Endothelial cell of umbilical vein (primary cell): ENCODE data around the gene CELSR2. TPM values are rescaled to one million over a fixed set of nuclear protein-coding genes. Genes with fewer than 3 reads are reported as not detected.

Source experiments
- BruUV-seq: library from RNA; stranded (reverse); fragments of 400-500 nt; replicated peaks from 2 replicates; lab custom pipeline; 2021; lab: Mats Ljungman, UMichigan
- CTCF ChIA-PET: fragments of 300-600, 350-600 bp; sonication (Branson Sonifier 250); formaldehyde crosslinking; loops from one replicate; lab custom pipeline; 2021; ENCODE audit warnings: antibody characterized with exemption, inconsistent platforms; lab: Charles Lee
- POLR2A ChIA-PET: fragments of 300-600, 350-600 bp; sonication (Branson Sonifier 250); formaldehyde crosslinking; loops from one replicate; lab custom pipeline; 2021; ENCODE audit warnings: antibody characterized with exemption, inconsistent platforms; lab: Charles Lee
- DNase-seq: peaks from one replicate; pipeline ENCODE4 v3.0.0-alpha.2; 2011; ENCODE audit warnings: low read depth, low spot score
- FAIRE-seq: peaks from 2 replicates; lab custom pipeline; 2011; peaks lifted over from hg19 to GRCh38; lab: Jason Lieb, UNC
- H2AFZ ChIP-seq: 2 replicates; pipeline ENCODE4 v1.6.0; 2012; ENCODE audit warnings: low read depth, low read length, control low read depth, inconsistent platforms
- H3K27ac ChIP-seq: 2 replicates; pipeline ENCODE4 v1.5.1; 2011; ENCODE audit warnings: low read depth, mild to moderate bottlenecking, control low read depth, low read length, moderate library complexity; ENCODE audit not compliant: insufficient read depth
- H3K27me3 ChIP-seq, 2 experiments: 2 replicates each; pipeline versions ENCODE4 v1.6.0 to v1.6.1; 2011; ENCODE audit warnings: low read length in 2 of 2, mixed read lengths in 1 of 2; ENCODE audit not compliant: control insufficient read depth in 2 of 2, insufficient read depth in 2 of 2
- H3K36me3 ChIP-seq, 2 experiments: 2 replicates in 1 of 2; 3 replicates in 1 of 2; pipeline ENCODE4 v1.5.1; 2011; ENCODE audit warnings: low read length in 2 of 2, mild to moderate bottlenecking in 1 of 2, moderate library complexity in 1 of 2; ENCODE audit not compliant: control insufficient read depth in 2 of 2, insufficient read depth in 2 of 2; ENCODE audit errors: extremely low read depth in 1 of 2
- H3K4me1 ChIP-seq: 3 replicates; pipeline ENCODE4 v1.5.1; 2011; ENCODE audit warnings: mild to moderate bottlenecking, low read length; ENCODE audit not compliant: control insufficient read depth, insufficient read depth; ENCODE audit errors: extremely low read depth
- H3K4me2 ChIP-seq: 2 replicates; pipeline ENCODE4 v1.6.1; 2011; ENCODE audit warnings: low read length, control low read depth, mixed read lengths; ENCODE audit not compliant: insufficient read depth
- H3K4me3 ChIP-seq, 3 experiments: fragments of 200-600 bp in 1 of 3; sonication (generic), shearing (Covaris generic) in 1 of 3; replicated peaks in 1 of 3; 2 replicates each; pipeline ENCODE4 v1.5.1; 2011 to 2016; ENCODE audit warnings: control low read depth in 3 of 3, low read length in 3 of 3, mild to moderate bottlenecking in 2 of 3, inconsistent platforms in 1 of 3, low read depth in 1 of 3, moderate library complexity in 1 of 3; ENCODE audit not compliant: insufficient read depth in 1 of 3
- H3K79me2 ChIP-seq: 2 replicates; pipeline ENCODE4 v1.6.0; 2012; ENCODE audit warnings: low read length, inconsistent platforms; ENCODE audit not compliant: control insufficient read depth, insufficient read depth
- H3K9ac ChIP-seq: replicated peaks from 2 replicates; pipeline ENCODE3; 2011; ENCODE audit warnings: low read length, control low read depth; ENCODE audit not compliant: insufficient read depth; ENCODE audit errors: extremely low read depth
- H3K9me1 ChIP-seq: replicated peaks from 3 replicates; pipeline ENCODE4 v1.6.0; 2011; ENCODE audit warnings: mild to moderate bottlenecking, low read length; ENCODE audit not compliant: control insufficient read depth, insufficient read depth; ENCODE audit errors: extremely low read depth
- H3K9me3 ChIP-seq: replicated peaks from 2 replicates; pipeline ENCODE4 v1.5.1; 2012; ENCODE audit warnings: low read length, inconsistent platforms; ENCODE audit not compliant: control insufficient read depth, insufficient read depth
- H4K20me1 ChIP-seq: replicated peaks from 2 replicates; pipeline ENCODE3; 2011; ENCODE audit warnings: mild to moderate bottlenecking, low read length; ENCODE audit not compliant: control insufficient read depth, insufficient read depth; ENCODE audit errors: extremely low read depth
- EZH2 ChIP-seq: IDR thresholded peaks from 2 replicates; pipeline ENCODE4 v1.6.1; 2012; ENCODE audit warnings: borderline replicate concordance, low read depth, mild to moderate bottlenecking, moderate library complexity, low read length, inconsistent platforms; ENCODE audit not compliant: severe bottlenecking
- FOS ChIP-seq: IDR thresholded peaks from 2 replicates; pipeline ENCODE4 v1.6.1; 2011; ENCODE audit warnings: mild to moderate bottlenecking, low read length, moderate library complexity, borderline replicate concordance; ENCODE audit not compliant: insufficient read depth
- GATA2 ChIP-seq: IDR thresholded peaks from 2 replicates; pipeline ENCODE4 v1.7.0; 2011; ENCODE audit warnings: low read depth, mild to moderate bottlenecking, moderate library complexity, mixed read lengths, low read length; ENCODE audit not compliant: insufficient read length, insufficient read depth
- JUN ChIP-seq: IDR thresholded peaks from 2 replicates; pipeline ENCODE4 v1.6.1; 2011; ENCODE audit warnings: borderline replicate concordance, low read depth; ENCODE audit not compliant: insufficient read length, insufficient read depth
- MYC ChIP-seq: IDR thresholded peaks from one replicate; pipeline ENCODE4 v1.6.1; 2011; ENCODE audit warnings: mild to moderate bottlenecking, low read depth, low read length
- POLR2A ChIP-seq: IDR thresholded peaks from 2 replicates; pipeline ENCODE4 v1.6.1; 2012; ENCODE audit warnings: low read depth, mild to moderate bottlenecking, control low read depth, low read length
- POLR2AphosphoS5 ChIP-seq: IDR thresholded peaks from 2 replicates; pipeline ENCODE4 v1.6.1; 2012; ENCODE audit warnings: low read depth, mild to moderate bottlenecking, control low read depth, low read length, moderate library complexity; ENCODE audit not compliant: insufficient read depth
- dilution Hi-C: fragments of 300-500 bp; cut with MboI; formaldehyde crosslinking; loops from one replicate; pipeline ENCODE4 v1.15.0; 2019; ENCODE audit warnings: low sequenced_read_pairs; ENCODE audit not compliant: extremely low pct_ligation_motif_present
- intact Hi-C: fragments of 100-400 bp; cut with micrococcal nuclease; formaldehyde crosslinking; loops from one replicate; pipeline ENCODE4 v1.10.0; 2022
- polyA plus RNA-seq, 4 experiments: library from polyadenylated mRNA; depleted of rRNA in 3 of 4; stranded (reverse) in 3 of 4; unstranded in 1 of 4; fragments of >200 nt; gene quantifications; 2 replicates each; pipeline versions ENCODE4 v1.2.1 to v1.2.3, GENCODE V29; 2011 to 2012; ENCODE audit warnings: missing spikeins in 1 of 4
- total RNA-seq: library from RNA; stranded (reverse); gene quantifications from 2 replicates; pipeline ENCODE4 v1.2.3, GENCODE V29; 2021
- TF ChIP-seq, protein P1 (sequence below), 2 donors: IDR thresholded peaks; 1 replicate in 1 of 2; 2 replicates in 1 of 2; pipeline ENCODE4 v1.5.1; 2011; ENCODE audit warnings: low read length in 2 of 2, mild to moderate bottlenecking in 2 of 2, moderate library complexity in 2 of 2, control low read depth in 1 of 2, inconsistent platforms in 1 of 2, low read depth in 1 of 2; ENCODE audit not compliant: insufficient read depth in 1 of 2; ENCODE audit errors: extremely low read depth in 1 of 2
- TF ChIP-seq, protein P2 (sequence below): IDR thresholded peaks from 2 replicates; pipeline ENCODE4 v1.6.1; 2011; ENCODE audit not compliant: insufficient read depth, insufficient read length

The CELSR2 gene
- total and polyA plus RNA-seq, 2 donors (not counting 3 experiments of a cell fraction or from before 2014, with no cell fraction given) = 0.90 to 1.4 TPM

DNA sequence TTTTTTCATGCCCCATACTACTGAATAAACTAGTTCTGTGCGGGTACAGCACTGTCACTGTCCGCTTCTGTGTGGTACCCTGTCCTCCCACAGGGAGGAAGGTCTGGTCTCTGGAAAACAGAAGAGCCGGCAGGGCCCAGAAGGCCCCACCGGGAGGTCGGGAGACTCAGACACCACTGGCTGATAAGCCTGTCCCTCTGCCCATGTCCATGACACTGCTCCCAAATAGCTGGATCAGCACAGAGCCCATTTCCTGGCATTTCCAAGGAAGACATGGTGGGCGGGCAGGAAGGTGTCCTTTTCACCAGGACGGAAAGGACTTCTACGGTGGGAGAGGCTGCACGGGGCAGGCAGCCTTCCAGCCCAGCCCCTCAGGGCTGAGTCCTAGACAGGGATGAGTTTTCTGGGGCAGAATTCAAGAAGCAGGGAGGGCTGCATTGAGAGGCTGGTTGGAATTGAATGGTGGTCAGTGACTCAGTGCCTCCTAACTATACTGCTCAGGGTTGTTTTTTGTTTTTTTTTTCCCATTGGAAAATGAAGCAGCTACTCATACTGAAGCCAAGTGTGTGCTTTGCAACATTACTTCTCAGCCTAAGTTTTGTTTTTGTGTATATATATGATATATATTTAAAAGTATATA is 26.5 kb downstream of the CELSR2 start:
- dilution Hi-C loops = no loop called here
- Histone ChIP-seq H3K36me3 (no peaks in the 10 kb centered on the region), H3K27ac (no peak overlapping the region), H2AFZ (no peak overlapping the region), H3K79me2 (no peaks in the 10 kb centered on the region), H3K9me1 (no peaks in the 10 kb centered on the region), H3K9me3 (no peaks in the 10 kb centered on the region), H3K4me1 (no peaks in the 10 kb centered on the region), H3K4me2 (no peak overlapping the region), H3K27me3 (no peaks in the 10 kb centered on the region), H3K9ac (no peak overlapping the region), H4K20me1 (no peaks in the 10 kb centered on the region), H3K4me3 (no peak overlapping the region)
- TF ChIP-seq EZH2 (no peak), GATA2 (no peak), POLR2A (no peak), JUN (no peak), MYC (no peak), FOS (no peak), POLR2AphosphoS5 (no peak)
- TF ChIP-seq, protein P1, sequence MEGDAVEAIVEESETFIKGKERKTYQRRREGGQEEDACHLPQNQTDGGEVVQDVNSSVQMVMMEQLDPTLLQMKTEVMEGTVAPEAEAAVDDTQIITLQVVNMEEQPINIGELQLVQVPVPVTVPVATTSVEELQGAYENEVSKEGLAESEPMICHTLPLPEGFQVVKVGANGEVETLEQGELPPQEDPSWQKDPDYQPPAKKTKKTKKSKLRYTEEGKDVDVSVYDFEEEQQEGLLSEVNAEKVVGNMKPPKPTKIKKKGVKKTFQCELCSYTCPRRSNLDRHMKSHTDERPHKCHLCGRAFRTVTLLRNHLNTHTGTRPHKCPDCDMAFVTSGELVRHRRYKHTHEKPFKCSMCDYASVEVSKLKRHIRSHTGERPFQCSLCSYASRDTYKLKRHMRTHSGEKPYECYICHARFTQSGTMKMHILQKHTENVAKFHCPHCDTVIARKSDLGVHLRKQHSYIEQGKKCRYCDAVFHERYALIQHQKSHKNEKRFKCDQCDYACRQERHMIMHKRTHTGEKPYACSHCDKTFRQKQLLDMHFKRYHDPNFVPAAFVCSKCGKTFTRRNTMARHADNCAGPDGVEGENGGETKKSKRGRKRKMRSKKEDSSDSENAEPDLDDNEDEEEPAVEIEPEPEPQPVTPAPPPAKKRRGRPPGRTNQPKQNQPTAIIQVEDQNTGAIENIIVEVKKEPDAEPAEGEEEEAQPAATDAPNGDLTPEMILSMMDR (IDR thresholded peaks at IDR 0.05; ENCODE audit: extremely low read depth in 1 of 2, insufficient read depth in 1 of 2, low read depth in 1 of 2, low read length in 2 of 2) = no peak
- TF ChIP-seq, protein P2, sequence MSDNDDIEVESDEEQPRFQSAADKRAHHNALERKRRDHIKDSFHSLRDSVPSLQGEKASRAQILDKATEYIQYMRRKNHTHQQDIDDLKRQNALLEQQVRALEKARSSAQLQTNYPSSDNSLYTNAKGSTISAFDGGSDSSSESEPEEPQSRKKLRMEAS = no peak
- DNase-seq (no peak), FAIRE-seq (no peak)
- ChIA-PET POLR2A (no interaction called here), CTCF (interaction anchor here (0.7 to 4.8 kb wide), 6 partner anchors 10 to 257 kb away, joined by 3 to 282 read pairs (median 7); partner anchors contain the start of gene SORT1)
- intact Hi-C loops = loop anchor here (10.0 kb wide), 1 partner anchor 209 kb away; the partner anchor contains the start of gene ATXN7L2
- BruUV-seq = no TSS peak
